Neural cell (in vitro differentiated cells): Measurements from ENCODE around the gene HS3ST3B1. TPM values are rescaled to one million over a fixed set of nuclear protein-coding genes. Genes with fewer than 3 reads are reported as not detected.

Source experiments
- H2AFZ ChIP-seq: fragments of 200-600, 300-800 bp; sonication (generic), shearing (Covaris generic); 2 replicates; pipeline ENCODE4 v1.6.0; 2014; ENCODE audit warnings: low read depth, mild to moderate bottlenecking, antibody characterized with exemption, low read length, moderate library complexity
- H3F3A ChIP-seq: fragments of 200-600 bp; shearing (Covaris generic); 2 replicates; pipeline ENCODE4 v1.6.1; 2016; ENCODE audit warnings: mild to moderate bottlenecking, moderate library complexity, mixed read lengths, antibody characterized with exemption, low read length; ENCODE audit not compliant: insufficient read depth, poor library complexity, severe bottlenecking
- H3K27ac ChIP-seq: fragments of 200-600, 300-800 bp; sonication (generic), shearing (Covaris generic); 2 replicates; pipeline ENCODE4 v1.5.1; 2014; ENCODE audit warnings: mild to moderate bottlenecking, low read length, moderate library complexity
- H3K27me3 ChIP-seq: fragments of 300-800, 200-600 bp; sonication (generic), shearing (Covaris generic); 2 replicates; pipeline ENCODE4 v1.6.0; 2014; ENCODE audit warnings: mild to moderate bottlenecking, low read depth, low read length, moderate library complexity; ENCODE audit not compliant: insufficient read depth
- H3K36me3 ChIP-seq: fragments of 300-800, 200-600 bp; sonication (generic), shearing (Covaris generic); 2 replicates; pipeline ENCODE4 v1.5.1; 2014; ENCODE audit warnings: mild to moderate bottlenecking, antibody characterized with exemption, low read length, moderate library complexity; ENCODE audit not compliant: insufficient read depth
- H3K4me2 ChIP-seq: fragments of 300-800, 200-600 bp; sonication (generic), shearing (Covaris generic); 2 replicates; pipeline ENCODE4 v1.6.0; 2014; ENCODE audit warnings: mild to moderate bottlenecking, low read length
- H3K4me3 ChIP-seq: fragments of 300-800, 200-600 bp; sonication (generic), shearing (Covaris generic); 2 replicates; pipeline ENCODE4 v1.5.1; 2014; ENCODE audit warnings: mild to moderate bottlenecking, low read length, moderate library complexity
- H3K79me2 ChIP-seq: fragments of 200-600 bp; shearing (Covaris generic); replicated peaks from 2 replicates; pipeline ENCODE4 v1.6.0; 2014; ENCODE audit warnings: mild to moderate bottlenecking, low read length, moderate library complexity; ENCODE audit not compliant: insufficient read depth
- H3K9ac ChIP-seq: fragments of 300-800, 200-600 bp; sonication (generic), shearing (Covaris generic); 2 replicates; pipeline ENCODE4 v1.6.1; 2016; ENCODE audit warnings: mild to moderate bottlenecking, low read length, mixed read lengths
- H3K9me2 ChIP-seq: fragments of 200-600 bp; shearing (Covaris generic); 2 replicates; pipeline ENCODE4 v1.6.1; 2016; ENCODE audit warnings: mild to moderate bottlenecking, low read length, mixed read lengths; ENCODE audit not compliant: insufficient read depth
- H3K9me3 ChIP-seq: fragments of 200-600, 300-800 bp; sonication (generic), shearing (Covaris generic); 2 replicates; pipeline ENCODE4 v1.6.1; 2016; ENCODE audit warnings: mild to moderate bottlenecking, mixed run types, low read length, moderate library complexity, mixed read lengths
- H4K20me1 ChIP-seq: fragments of 200-600 bp; shearing (Covaris generic); 2 replicates; pipeline ENCODE4 v1.6.1; 2016; ENCODE audit warnings: mild to moderate bottlenecking, mixed run types; ENCODE audit not compliant: insufficient read depth
- EP300 ChIP-seq: fragments of 450-650 bp; conservative IDR thresholded peaks from 2 replicates; pipeline ENCODE4 v1.6.1; 2014; ENCODE audit warnings: antibody characterized with exemption, mild to moderate bottlenecking, moderate library complexity; ENCODE audit not compliant: poor library complexity, severe bottlenecking
- EZH2 ChIP-seq: fragments of 200-600, 300-800 bp; shearing (Covaris generic), sonication (generic); IDR thresholded peaks from 2 replicates; pipeline ENCODE4 v1.6.1; 2014; ENCODE audit warnings: antibody characterized with exemption, low read length, borderline replicate concordance, mild to moderate bottlenecking; ENCODE audit not compliant: insufficient read depth, poor library complexity, severe bottlenecking
- MXI1 ChIP-seq: fragments of 450-650 bp; conservative IDR thresholded peaks from 2 replicates; pipeline ENCODE4 v1.6.1; 2014; ENCODE audit warnings: antibody characterized with exemption, mild to moderate bottlenecking; ENCODE audit not compliant: poor library complexity, severe bottlenecking
- POLR2AphosphoS5 ChIP-seq: IDR thresholded peaks from 2 replicates; pipeline ENCODE4 v1.6.1; 2012
- RAD21 ChIP-seq: fragments of 450-650 bp; conservative IDR thresholded peaks from 2 replicates; pipeline ENCODE4 v1.6.1; 2014; ENCODE audit warnings: antibody characterized with exemption, mild to moderate bottlenecking, moderate library complexity
- SMC3 ChIP-seq: fragments of 450-650 bp; conservative IDR thresholded peaks from 2 replicates; pipeline ENCODE4 v1.6.1; 2014; ENCODE audit warnings: antibody characterized with exemption, mild to moderate bottlenecking, moderate library complexity; ENCODE audit not compliant: poor library complexity
- TAF1 ChIP-seq: IDR thresholded peaks from 2 replicates; pipeline ENCODE4 v1.6.1; 2012; ENCODE audit warnings: low read depth
- polyA plus RNA-seq: library from polyadenylated mRNA; depleted of rRNA; stranded (reverse); fragments of >200 nt; gene quantifications from 2 replicates; pipeline ENCODE4 v1.2.3, GENCODE V29; 2014
- TF ChIP-seq, protein P1 (sequence below): IDR thresholded peaks from 2 replicates; pipeline ENCODE4 v1.6.1; 2012; ENCODE audit warnings: borderline replicate concordance
- TF ChIP-seq, protein P2 (sequence below): fragments of 450-650 bp; IDR thresholded peaks from 2 replicates; pipeline ENCODE4 v1.5.1; 2014; ENCODE audit warnings: antibody characterized with exemption, mild to moderate bottlenecking, moderate library complexity; ENCODE audit not compliant: poor library complexity, severe bottlenecking

HS3ST3B1 gene
- polyA plus RNA-seq, 1 donor from 2014 or later = 0.58 TPM

DNA sequence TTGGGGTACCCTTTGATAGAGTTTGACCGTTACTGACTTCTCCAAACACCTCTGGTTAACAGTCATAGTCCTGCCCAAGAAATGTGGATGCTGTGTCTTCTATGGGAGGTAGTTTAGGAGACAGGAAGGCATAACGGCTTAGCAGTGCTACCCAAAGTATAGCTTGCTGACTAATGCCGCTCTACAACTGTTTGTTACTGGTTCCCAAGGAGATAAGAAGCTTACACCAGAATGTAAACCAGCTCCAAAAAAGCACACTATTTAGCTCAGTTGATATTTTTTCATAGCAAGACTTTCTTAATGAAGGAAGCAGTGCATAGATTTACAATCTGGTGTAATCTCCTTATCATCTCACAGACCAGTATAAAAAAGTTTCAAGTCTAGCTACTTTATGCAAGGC is 95.7 kb downstream of the HS3ST3B1 start:
- H3K79me2 ChIP-seq = no peaks in the 10 kb centered on the region
- no peak overlapping the region for H2AFZ ChIP-seq
- no peak overlapping the region for H3K4me3 ChIP-seq
- H3K4me2 ChIP-seq = no peak overlapping the region
- H3F3A ChIP-seq = no peaks in the 10 kb centered on the region
- H3K9me2 ChIP-seq = no peaks in the 10 kb centered on the region
- no peaks in the 10 kb centered on the region for H3K36me3 ChIP-seq
- H3K9me3 ChIP-seq = no peaks in the 10 kb centered on the region
- TF ChIP-seq, protein P1, sequence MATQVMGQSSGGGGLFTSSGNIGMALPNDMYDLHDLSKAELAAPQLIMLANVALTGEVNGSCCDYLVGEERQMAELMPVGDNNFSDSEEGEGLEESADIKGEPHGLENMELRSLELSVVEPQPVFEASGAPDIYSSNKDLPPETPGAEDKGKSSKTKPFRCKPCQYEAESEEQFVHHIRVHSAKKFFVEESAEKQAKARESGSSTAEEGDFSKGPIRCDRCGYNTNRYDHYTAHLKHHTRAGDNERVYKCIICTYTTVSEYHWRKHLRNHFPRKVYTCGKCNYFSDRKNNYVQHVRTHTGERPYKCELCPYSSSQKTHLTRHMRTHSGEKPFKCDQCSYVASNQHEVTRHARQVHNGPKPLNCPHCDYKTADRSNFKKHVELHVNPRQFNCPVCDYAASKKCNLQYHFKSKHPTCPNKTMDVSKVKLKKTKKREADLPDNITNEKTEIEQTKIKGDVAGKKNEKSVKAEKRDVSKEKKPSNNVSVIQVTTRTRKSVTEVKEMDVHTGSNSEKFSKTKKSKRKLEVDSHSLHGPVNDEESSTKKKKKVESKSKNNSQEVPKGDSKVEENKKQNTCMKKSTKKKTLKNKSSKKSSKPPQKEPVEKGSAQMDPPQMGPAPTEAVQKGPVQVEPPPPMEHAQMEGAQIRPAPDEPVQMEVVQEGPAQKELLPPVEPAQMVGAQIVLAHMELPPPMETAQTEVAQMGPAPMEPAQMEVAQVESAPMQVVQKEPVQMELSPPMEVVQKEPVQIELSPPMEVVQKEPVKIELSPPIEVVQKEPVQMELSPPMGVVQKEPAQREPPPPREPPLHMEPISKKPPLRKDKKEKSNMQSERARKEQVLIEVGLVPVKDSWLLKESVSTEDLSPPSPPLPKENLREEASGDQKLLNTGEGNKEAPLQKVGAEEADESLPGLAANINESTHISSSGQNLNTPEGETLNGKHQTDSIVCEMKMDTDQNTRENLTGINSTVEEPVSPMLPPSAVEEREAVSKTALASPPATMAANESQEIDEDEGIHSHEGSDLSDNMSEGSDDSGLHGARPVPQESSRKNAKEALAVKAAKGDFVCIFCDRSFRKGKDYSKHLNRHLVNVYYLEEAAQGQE = no peak
- no peak for TF ChIP-seq EP300
- no peak for TF ChIP-seq POLR2AphosphoS5
- no peak for TF ChIP-seq SMC3
- no peak for TF ChIP-seq RAD21
- TF ChIP-seq, protein P2, sequence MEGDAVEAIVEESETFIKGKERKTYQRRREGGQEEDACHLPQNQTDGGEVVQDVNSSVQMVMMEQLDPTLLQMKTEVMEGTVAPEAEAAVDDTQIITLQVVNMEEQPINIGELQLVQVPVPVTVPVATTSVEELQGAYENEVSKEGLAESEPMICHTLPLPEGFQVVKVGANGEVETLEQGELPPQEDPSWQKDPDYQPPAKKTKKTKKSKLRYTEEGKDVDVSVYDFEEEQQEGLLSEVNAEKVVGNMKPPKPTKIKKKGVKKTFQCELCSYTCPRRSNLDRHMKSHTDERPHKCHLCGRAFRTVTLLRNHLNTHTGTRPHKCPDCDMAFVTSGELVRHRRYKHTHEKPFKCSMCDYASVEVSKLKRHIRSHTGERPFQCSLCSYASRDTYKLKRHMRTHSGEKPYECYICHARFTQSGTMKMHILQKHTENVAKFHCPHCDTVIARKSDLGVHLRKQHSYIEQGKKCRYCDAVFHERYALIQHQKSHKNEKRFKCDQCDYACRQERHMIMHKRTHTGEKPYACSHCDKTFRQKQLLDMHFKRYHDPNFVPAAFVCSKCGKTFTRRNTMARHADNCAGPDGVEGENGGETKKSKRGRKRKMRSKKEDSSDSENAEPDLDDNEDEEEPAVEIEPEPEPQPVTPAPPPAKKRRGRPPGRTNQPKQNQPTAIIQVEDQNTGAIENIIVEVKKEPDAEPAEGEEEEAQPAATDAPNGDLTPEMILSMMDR = no peak
- TF ChIP-seq TAF1 = no peak
- no peaks in the 10 kb centered on the region for H3K27me3 ChIP-seq
- H3K27ac ChIP-seq = no peak overlapping the region
- no peaks in the 10 kb centered on the region for H4K20me1 ChIP-seq
- H3K9ac ChIP-seq = no peak overlapping the region

- no peaks in the 10 kb centered on the region for H3K79me2 ChIP-seq
- H4K20me1 ChIP-seq = no peaks in the 10 kb centered on the region
- H2AFZ ChIP-seq = no peak overlapping the region
- no peak overlapping the region for H3K4me2 ChIP-seq
- H3K36me3 ChIP-seq = no peaks in the 10 kb centered on the region
- H3K9ac ChIP-seq = no peak overlapping the region
- TF ChIP-seq, protein P1 = no peak
- no peak for TF ChIP-seq RAD21
- no peak for TF ChIP-seq EZH2
- no peak for TF ChIP-seq MXI1
- TF ChIP-seq POLR2AphosphoS5 = no peak
- TF ChIP-seq TAF1 = no peak
- TF ChIP-seq, protein P2 = no peak
- TF ChIP-seq SMC3 = no peak
- no peak for TF ChIP-seq EP300
- H3K9me3 ChIP-seq = no peaks in the 10 kb centered on the region
- no peak overlapping the region for H3K4me3 ChIP-seq
- H3K27me3 ChIP-seq = no peaks in the 10 kb centered on the region
- no peaks in the 10 kb centered on the region for H3K9me2 ChIP-seq
- no peak overlapping the region for H3K27ac ChIP-seq
- H3F3A ChIP-seq = no peaks in the 10 kb centered on the region
These were observed 97.9 kb downstream of the HS3ST3B1 start for GRCh38 chr17:14398766-14399165.
